Measurements from ENCODE around the gene RPL31.

The RPL31 gene

GRCh38 chr2:101026253-101026701 is 24.2 kb downstream of the RPL31 start:
- no peak overlapping the region for H3K27ac ChIP-seq (ENCODE audit: insufficient read depth in 1 of 2, low read depth in 1 of 2, low read length in 2 of 2, poor library complexity in 1 of 2, severe bottlenecking in 2 of 2)
- H3K4me1 ChIP-seq (ENCODE audit: control extremely low read depth in 1 of 4, control insufficient read depth in 4 of 4, insufficient read depth in 4 of 4, low read length in 3 of 4), result no peaks in the 10 kb centered on the region
- H3K9me3 ChIP-seq (ENCODE audit: control extremely low read depth in 1 of 5, control insufficient read depth in 4 of 5, insufficient read depth in 2 of 5, low read depth in 1 of 5, low read length in 4 of 5), result no peaks in the 10 kb centered on the region
- DNase-seq, result no peak
- H3K36me3 ChIP-seq (ENCODE audit: control insufficient read depth in 4 of 4, insufficient read depth in 4 of 4, low read length in 3 of 4), result peaks cover 0 to 15% (median 2%) of the 10 kb centered on the region in 4 experiments
- no peak overlapping the region for H3K4me3 ChIP-seq (ENCODE audit: control insufficient read depth in 1 of 7, extremely low read depth in 1 of 7, insufficient read depth in 4 of 7, low read depth in 2 of 7, low read length in 6 of 7)
- ChIA-PET POLR2A (no interaction called here), CTCF (interaction anchor here (1.1 to 2.1 kb wide), 4 partner anchors 10 to 198 kb away, joined by 3 to 14 read pairs (median 5); no protein-coding TSS in a partner anchor)
- 51% methylated on average over 2 of the region's 9 CpGs for WGBS (ENCODE audit: insufficient coverage)
- no peaks in the 10 kb centered on the region for H3K27me3 ChIP-seq (replicated peaks in 2 of 5; ENCODE audit: control insufficient read depth in 4 of 5, insufficient read depth in 5 of 5, low read length in 4 of 5)

- WGBS (ENCODE audit: insufficient coverage), result 94% methylated on average over 9 of the region's 15 CpGs
- peaks cover 0 to 8% (median under 1%) of the 10 kb centered on the region in 4 experiments for H3K36me3 ChIP-seq (ENCODE audit: control insufficient read depth in 4 of 4, insufficient read depth in 4 of 4, low read length in 3 of 4)
- POLR2A ChIA-PET, result no interaction called here
- no peak for DNase-seq
- H3K27ac ChIP-seq (ENCODE audit: insufficient read depth in 1 of 2, low read depth in 1 of 2, low read length in 2 of 2, poor library complexity in 1 of 2, severe bottlenecking in 2 of 2), result no peak overlapping the region
- no peaks in the 10 kb centered on the region for H3K4me1 ChIP-seq (ENCODE audit: control extremely low read depth in 1 of 4, control insufficient read depth in 4 of 4, insufficient read depth in 4 of 4, low read length in 3 of 4)
- no peaks in the 10 kb centered on the region for H3K27me3 ChIP-seq (replicated peaks in 2 of 5; ENCODE audit: control insufficient read depth in 4 of 5, insufficient read depth in 5 of 5, low read length in 4 of 5)
- no peak overlapping the region for H3K4me3 ChIP-seq (ENCODE audit: control insufficient read depth in 1 of 7, extremely low read depth in 1 of 7, insufficient read depth in 4 of 7, low read depth in 2 of 7, low read length in 6 of 7)
- CTCF ChIA-PET, result interaction anchor here (0.8 to 2.0 kb wide), 6 partner anchors 9 to 197 kb away, joined by 3 to 14 read pairs (median 3); no protein-coding TSS in a partner anchor
- H3K9me3 ChIP-seq (ENCODE audit: control extremely low read depth in 1 of 5, control insufficient read depth in 4 of 5, insufficient read depth in 2 of 5, low read depth in 1 of 5, low read length in 4 of 5), result no peaks in the 10 kb centered on the region
These were observed 24.9 kb downstream of the RPL31 start for GRCh38 chr2:101026923-101027469.

GRCh38 chr2:101027852-101028251 is 25.8 kb downstream of the RPL31 start:
- Histone ChIP-seq H3K4me3 (ENCODE audit: control insufficient read depth in 1 of 7, extremely low read depth in 1 of 7, insufficient read depth in 4 of 7, low read depth in 2 of 7, low read length in 6 of 7) (no peak overlapping the region), H3K36me3 (ENCODE audit: control insufficient read depth in 4 of 4, insufficient read depth in 4 of 4, low read length in 3 of 4) (peaks cover 0 to 5% (median 0%) of the 10 kb centered on the region in 4 experiments), H3K27me3 (replicated peaks in 2 of 5; ENCODE audit: control insufficient read depth in 4 of 5, insufficient read depth in 5 of 5, low read length in 4 of 5) (no peaks in the 10 kb centered on the region), H3K4me1 (ENCODE audit: control extremely low read depth in 1 of 4, control insufficient read depth in 4 of 4, insufficient read depth in 4 of 4, low read length in 3 of 4) (no peaks in the 10 kb centered on the region), H3K27ac (ENCODE audit: insufficient read depth in 1 of 2, low read depth in 1 of 2, low read length in 2 of 2, poor library complexity in 1 of 2, severe bottlenecking in 2 of 2) (no peak overlapping the region), H3K9me3 (ENCODE audit: control extremely low read depth in 1 of 5, control insufficient read depth in 4 of 5, insufficient read depth in 2 of 5, low read depth in 1 of 5, low read length in 4 of 5) (no peaks in the 10 kb centered on the region)
- POLR2A ChIA-PET, result no interaction called here
- CTCF ChIA-PET, result interaction anchor here (0.8 to 2.0 kb wide), 4 partner anchors 9 to 15 kb away, joined by 3 to 14 read pairs (median 3); no protein-coding TSS in a partner anchor
- no peak for DNase-seq
- WGBS (ENCODE audit: insufficient coverage), result 97% methylated on average over 8 of the region's 8 CpGs

GRCh38 chr2:101030866-101031554 is 28.9 kb downstream of the RPL31 start:
- ChIA-PET POLR2A (no interaction called here), CTCF (interaction anchor here (0.7 kb wide), 1 partner anchor 105 kb away, joined by 3 read pairs; no protein-coding TSS in a partner anchor)
- Histone ChIP-seq H3K9me3 (ENCODE audit: control extremely low read depth in 1 of 5, control insufficient read depth in 4 of 5, insufficient read depth in 2 of 5, low read depth in 1 of 5, low read length in 4 of 5) (no peaks in the 10 kb centered on the region), H3K27me3 (replicated peaks in 2 of 5; ENCODE audit: control insufficient read depth in 4 of 5, insufficient read depth in 5 of 5, low read length in 4 of 5) (no peaks in the 10 kb centered on the region), H3K27ac (ENCODE audit: insufficient read depth in 1 of 2, low read depth in 1 of 2, low read length in 2 of 2, poor library complexity in 1 of 2, severe bottlenecking in 2 of 2) (no peak overlapping the region), H3K4me3 (ENCODE audit: control insufficient read depth in 1 of 7, extremely low read depth in 1 of 7, insufficient read depth in 4 of 7, low read depth in 2 of 7, low read length in 6 of 7) (no peak overlapping the region), H3K36me3 (ENCODE audit: control insufficient read depth in 4 of 4, insufficient read depth in 4 of 4, low read length in 3 of 4) (no peaks in the 10 kb centered on the region), H3K4me1 (ENCODE audit: control extremely low read depth in 1 of 4, control insufficient read depth in 4 of 4, insufficient read depth in 4 of 4, low read length in 3 of 4) (no peaks in the 10 kb centered on the region)
- no peak for DNase-seq
- 89% methylated on average over 9 of the region's 10 CpGs for WGBS (ENCODE audit: insufficient coverage)

- H3K27me3 ChIP-seq (replicated peaks in 2 of 5; ENCODE audit: control insufficient read depth in 4 of 5, insufficient read depth in 5 of 5, low read length in 4 of 5), result no peaks in the 10 kb centered on the region
- H3K36me3 ChIP-seq (ENCODE audit: control insufficient read depth in 4 of 4, insufficient read depth in 4 of 4, low read length in 3 of 4), result no peaks in the 10 kb centered on the region
- WGBS (ENCODE audit: insufficient coverage), result 97% methylated on average over 6 of the region's 15 CpGs
- H3K9me3 ChIP-seq (ENCODE audit: control extremely low read depth in 1 of 5, control insufficient read depth in 4 of 5, insufficient read depth in 2 of 5, low read depth in 1 of 5, low read length in 4 of 5), result no peaks in the 10 kb centered on the region
- DNase-seq, result no peak
- H3K4me1 ChIP-seq (ENCODE audit: control extremely low read depth in 1 of 4, control insufficient read depth in 4 of 4, insufficient read depth in 4 of 4, low read length in 3 of 4), result no peaks in the 10 kb centered on the region
- POLR2A ChIA-PET, result no interaction called here
- H3K4me3 ChIP-seq (ENCODE audit: control insufficient read depth in 1 of 7, extremely low read depth in 1 of 7, insufficient read depth in 4 of 7, low read depth in 2 of 7, low read length in 6 of 7), result no peak overlapping the region
- no peak overlapping the region for H3K27ac ChIP-seq (ENCODE audit: insufficient read depth in 1 of 2, low read depth in 1 of 2, low read length in 2 of 2, poor library complexity in 1 of 2, severe bottlenecking in 2 of 2)
- CTCF ChIA-PET, result interaction anchor here (0.7 to 1.7 kb wide), 3 partner anchors 11 to 173 kb away, joined by 3 to 4 read pairs (median 3); no protein-coding TSS in a partner anchor
These were observed 30.1 kb downstream of the RPL31 start for GRCh38 chr2:101032084-101032776.

GRCh38 chr2:101036562-101036961 is 34.5 kb downstream of the RPL31 start:
- no peak overlapping the region for H3K27ac ChIP-seq (ENCODE audit: insufficient read depth in 1 of 2, low read depth in 1 of 2, low read length in 2 of 2, poor library complexity in 1 of 2, severe bottlenecking in 2 of 2)
- 100% methylated on average over 2 of the region's 2 CpGs for WGBS (ENCODE audit: insufficient coverage)
- no peaks in the 10 kb centered on the region for H3K9me3 ChIP-seq (ENCODE audit: control extremely low read depth in 1 of 5, control insufficient read depth in 4 of 5, insufficient read depth in 2 of 5, low read depth in 1 of 5, low read length in 4 of 5)
- ChIA-PET CTCF (interaction anchor here (1.0 to 4.3 kb wide), 10 partner anchors 9 to 216 kb away, joined by 3 to 34 read pairs (median 5); partner anchors contain the start of genes CNOT11 and TBC1D8), POLR2A (no interaction called here)
- H3K27me3 ChIP-seq (replicated peaks in 2 of 5; ENCODE audit: control insufficient read depth in 4 of 5, insufficient read depth in 5 of 5, low read length in 4 of 5), result no peaks in the 10 kb centered on the region
- peak in 2 of 3 donors; percentile 26 to 42 for DNase-seq
- no peak overlapping the region for H3K4me3 ChIP-seq (ENCODE audit: control insufficient read depth in 1 of 7, extremely low read depth in 1 of 7, insufficient read depth in 4 of 7, low read depth in 2 of 7, low read length in 6 of 7)
- H3K4me1 ChIP-seq (ENCODE audit: control extremely low read depth in 1 of 4, control insufficient read depth in 4 of 4, insufficient read depth in 4 of 4, low read length in 3 of 4), result peaks cover 0 to 5% (median 0%) of the 10 kb centered on the region in 4 experiments
- H3K36me3 ChIP-seq (ENCODE audit: control insufficient read depth in 4 of 4, insufficient read depth in 4 of 4, low read length in 3 of 4), result peaks cover 0 to 4% (median 0%) of the 10 kb centered on the region in 4 experiments
